Mucosa of descending colon (tissue), 3 donors: ENCODE results near the gene LRRC25. TPM values are rescaled to one million over a fixed set of nuclear protein-coding genes. Genes with fewer than 3 reads are reported as not detected.

Experiments
- ATAC-seq: fragments of 200-7000 bp; cut with Tn5 transposase; one replicate; pipeline ENCODE4 v1.9.1; 2020; ENCODE audit warnings: mild to moderate bottlenecking, moderate library complexity
- DNase-seq, 3 donors: peaks; one replicate each; pipeline ENCODE4 v3.0.0-alpha.2; 2020
- H3K36me3 ChIP-seq: fragments of 200-600 bp; one replicate; pipeline ENCODE4 v1.8.0; 2021; ENCODE audit warnings: low read depth, mild to moderate bottlenecking
- H3K4me1 ChIP-seq: fragments of 200-600 bp; one replicate; pipeline ENCODE4 v1.8.0; 2021; ENCODE audit warnings: low read depth, mild to moderate bottlenecking
- H3K4me3 ChIP-seq: fragments of 200-600 bp; one replicate; pipeline ENCODE4 v1.8.0; 2021; ENCODE audit warnings: mild to moderate bottlenecking
- H3K9me3 ChIP-seq: fragments of 200-600 bp; one replicate; pipeline ENCODE4 v1.8.0; 2021; ENCODE audit warnings: mild to moderate bottlenecking
- intact Hi-C, 2 donors: fragments of 100-400 bp; cut with DNase I in 1 of 2; cut with micrococcal nuclease in 1 of 2; formaldehyde crosslinking; loops; one replicate each; pipeline versions ENCODE4 v1.11.0 to v1.11.1; 2022; cut with DNase I, micrococcal nuclease
- total RNA-seq, 3 donors: library from RNA; stranded (reverse); fragmentation: NEBNext Ultra II Directional in 2 of 3; extraction: Animal tissue kit (Norgen Biotek cat#: 25700) in 2 of 3; gene quantifications; one replicate each; pipeline versions ENCODE4 v1.2.1 to v1.2.4, GENCODE V29; 2021 to 2023
- TF ChIP-seq, protein P1 (sequence below): fragments of 200-600 bp; IDR thresholded peaks from one replicate; pipeline ENCODE4 v1.8.0; 2022; ENCODE audit warnings: antibody characterized with exemption, mild to moderate bottlenecking
- donor health status: DM: no; HTN: no; CAD: no; lungs with moderate emphysema.
- donor health status: DM: no; HTN: no; CAD: no.
- donor health status: DM: no; HTN: yes; CAD: no.

The LRRC25 gene
- total RNA-seq, 3 donors from 2014 or later = 2.1 to 8.8 (median 5.8) TPM

DNA sequence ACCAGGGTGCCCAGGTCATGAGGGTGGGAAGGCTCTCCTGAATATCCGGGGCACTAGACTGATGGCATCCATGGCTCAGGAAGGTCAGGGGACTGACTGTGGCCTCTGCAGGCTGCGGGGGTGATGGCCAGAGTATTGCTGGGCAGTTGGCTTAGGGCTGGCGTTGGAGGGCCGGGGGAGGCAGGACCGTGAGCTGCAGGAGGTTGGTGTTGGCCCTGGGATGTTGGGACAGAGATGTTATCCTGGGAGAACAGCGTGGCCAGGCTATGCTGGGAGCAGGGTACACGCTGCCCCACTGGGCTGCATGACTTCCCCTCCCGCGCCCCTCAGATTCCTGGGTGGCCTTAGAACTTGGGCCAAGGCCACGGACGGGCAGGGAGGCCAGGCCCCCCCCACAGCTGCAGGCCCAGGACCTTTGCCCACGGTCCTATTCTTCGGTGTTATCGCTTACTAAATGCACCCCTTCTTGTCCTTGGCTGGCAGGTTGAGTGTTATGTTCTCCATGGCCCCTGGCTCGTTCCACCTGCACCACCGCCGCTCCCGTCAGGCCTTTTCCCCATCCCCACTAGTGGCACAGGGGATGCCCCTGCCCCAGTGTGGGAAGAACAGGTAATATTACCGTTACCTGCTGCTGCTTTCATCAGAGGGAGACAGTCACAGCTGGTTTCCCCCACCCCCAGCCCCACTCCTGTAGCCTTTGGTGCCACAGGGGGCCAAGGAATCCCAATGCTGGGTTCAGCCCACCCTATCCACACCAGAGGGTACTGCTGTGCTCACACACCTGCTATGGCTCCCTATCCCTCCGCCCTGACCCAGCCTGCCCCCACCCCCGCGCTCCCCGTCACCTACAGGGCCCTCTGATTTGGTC is 43.7 kb upstream of the LRRC25 start:
- H3K36me3 ChIP-seq = no peaks in the 10 kb centered on the region
- no peak for ATAC-seq
- no peak overlapping the region for H3K4me3 ChIP-seq
- H3K9me3 ChIP-seq = no peaks in the 10 kb centered on the region
- intact Hi-C loops = loop anchor here in 1 of 2 donors (10.0 kb wide), 2 partner anchors 134 to 414 kb away; partner anchors contain the start of gene UBA52
- no peak for DNase-seq
- H3K4me1 ChIP-seq = peaks cover 18% of the 10 kb centered on the region
- TF ChIP-seq, protein P1, sequence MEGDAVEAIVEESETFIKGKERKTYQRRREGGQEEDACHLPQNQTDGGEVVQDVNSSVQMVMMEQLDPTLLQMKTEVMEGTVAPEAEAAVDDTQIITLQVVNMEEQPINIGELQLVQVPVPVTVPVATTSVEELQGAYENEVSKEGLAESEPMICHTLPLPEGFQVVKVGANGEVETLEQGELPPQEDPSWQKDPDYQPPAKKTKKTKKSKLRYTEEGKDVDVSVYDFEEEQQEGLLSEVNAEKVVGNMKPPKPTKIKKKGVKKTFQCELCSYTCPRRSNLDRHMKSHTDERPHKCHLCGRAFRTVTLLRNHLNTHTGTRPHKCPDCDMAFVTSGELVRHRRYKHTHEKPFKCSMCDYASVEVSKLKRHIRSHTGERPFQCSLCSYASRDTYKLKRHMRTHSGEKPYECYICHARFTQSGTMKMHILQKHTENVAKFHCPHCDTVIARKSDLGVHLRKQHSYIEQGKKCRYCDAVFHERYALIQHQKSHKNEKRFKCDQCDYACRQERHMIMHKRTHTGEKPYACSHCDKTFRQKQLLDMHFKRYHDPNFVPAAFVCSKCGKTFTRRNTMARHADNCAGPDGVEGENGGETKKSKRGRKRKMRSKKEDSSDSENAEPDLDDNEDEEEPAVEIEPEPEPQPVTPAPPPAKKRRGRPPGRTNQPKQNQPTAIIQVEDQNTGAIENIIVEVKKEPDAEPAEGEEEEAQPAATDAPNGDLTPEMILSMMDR = no peak

DNA sequence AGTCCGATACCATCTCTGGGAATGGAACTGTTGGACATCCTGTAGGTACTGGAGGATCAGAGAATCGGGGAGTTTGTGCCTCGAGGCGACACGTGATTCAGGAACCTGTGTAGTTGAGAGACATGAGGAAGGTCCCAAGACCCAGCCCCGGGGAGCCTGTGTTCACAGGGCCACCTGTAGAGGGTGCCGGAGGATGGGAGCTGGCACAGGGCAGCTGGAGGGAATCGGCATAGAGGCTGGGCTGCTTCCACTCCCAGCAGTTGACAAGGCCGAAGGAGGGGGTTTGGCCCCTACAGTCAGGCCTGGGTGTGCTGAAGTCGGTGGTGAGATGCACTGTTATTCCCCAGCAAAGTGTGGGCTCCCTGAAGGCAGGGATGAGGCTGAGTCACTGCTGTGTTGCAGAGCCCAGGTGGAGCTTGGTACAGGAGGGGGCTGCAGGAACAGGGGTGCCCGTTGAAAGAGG is 43.0 kb upstream of the LRRC25 start:
- ATAC-seq = peak; percentile 14

DNA sequence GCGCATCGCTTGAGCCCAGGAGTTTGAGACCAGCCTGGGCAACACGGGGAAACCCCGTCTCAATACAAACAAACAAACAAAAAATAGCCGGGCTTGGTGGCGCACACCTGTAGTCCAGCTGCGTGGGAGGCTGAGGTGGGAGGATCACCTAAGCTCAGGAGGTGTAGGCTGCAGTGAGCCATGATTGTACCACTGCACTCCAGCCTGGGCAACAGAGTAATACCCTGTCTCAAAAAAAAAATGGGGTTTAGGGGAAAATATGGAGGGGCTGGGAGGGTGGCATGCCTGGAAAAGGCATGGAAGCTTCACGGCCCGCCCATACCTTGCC is 42.5 kb upstream of the LRRC25 start:
- TF ChIP-seq, protein P1 = no peak
- no peak overlapping the region for H3K4me3 ChIP-seq
- intact Hi-C loops = loop anchor here in 1 of 2 donors (10.0 kb wide), 2 partner anchors 135 to 415 kb away; partner anchors contain the start of gene UBA52
- ATAC-seq = no peak
- H3K4me1 ChIP-seq = peaks cover 18% of the 10 kb centered on the region
- no peaks in the 10 kb centered on the region for H3K36me3 ChIP-seq
- H3K9me3 ChIP-seq = no peaks in the 10 kb centered on the region
- no peak for DNase-seq

More for the DNA sequence above, 43.0 kb upstream of the LRRC25 start:
- peak in 1 of 3 donors; percentile 61 for DNase-seq
- H3K4me1 ChIP-seq = peaks cover 18% of the 10 kb centered on the region
- TF ChIP-seq, protein P1 = no peak
- intact Hi-C loops = loop anchor here in 1 of 2 donors (10.0 kb wide), 2 partner anchors 134 to 414 kb away; partner anchors contain the start of gene UBA52
- H3K4me3 ChIP-seq = no peak overlapping the region
- no peaks in the 10 kb centered on the region for H3K36me3 ChIP-seq
- H3K9me3 ChIP-seq = no peaks in the 10 kb centered on the region

DNA sequence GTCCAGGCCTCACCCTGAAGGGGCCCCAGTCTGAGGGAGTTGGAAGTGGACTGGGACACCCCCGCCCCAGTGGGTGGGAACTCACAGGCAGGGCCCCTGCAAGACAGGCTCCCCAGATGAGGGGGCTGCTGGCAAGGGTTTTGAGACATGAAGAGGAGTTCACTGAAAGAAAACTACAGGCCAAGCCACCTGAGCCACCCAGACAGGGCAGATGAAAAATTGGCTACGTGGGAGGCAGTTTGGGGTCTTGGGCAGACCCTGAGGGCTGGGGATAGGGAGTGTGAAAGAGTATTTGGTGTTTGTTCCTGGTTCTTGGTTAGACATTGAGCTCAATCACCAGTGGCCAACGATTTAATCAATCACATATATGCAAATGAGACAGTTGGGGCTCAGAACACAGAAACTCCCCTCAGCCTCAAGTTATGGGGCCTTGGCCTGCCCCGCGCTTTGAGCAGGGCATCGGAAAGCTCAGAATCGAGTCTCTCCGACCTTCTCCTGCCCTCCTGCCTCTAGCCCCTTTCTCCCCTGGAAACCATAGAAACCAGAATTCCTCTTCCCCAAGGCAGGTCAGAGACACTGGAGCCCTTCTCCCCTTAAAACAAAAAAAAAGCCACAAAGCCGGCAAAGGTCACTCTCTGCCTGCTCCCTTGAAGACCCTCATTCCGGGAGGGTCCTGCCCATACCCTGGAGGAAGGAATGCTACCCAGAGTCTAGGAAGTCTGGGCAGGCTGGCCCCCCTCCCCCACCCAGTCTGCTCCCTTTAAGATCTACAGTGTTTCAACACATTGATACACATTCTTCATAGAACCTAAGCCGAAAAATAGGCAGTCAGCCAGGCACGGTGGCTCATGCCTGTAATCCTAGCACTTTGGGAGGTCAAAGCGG is 41.8 kb upstream of the LRRC25 start:
- ATAC-seq (no peak), DNase-seq (no peak)
- no peaks in the 10 kb centered on the region for H3K9me3 ChIP-seq
- TF ChIP-seq, protein P1 = no peak
- peaks cover 18% of the 10 kb centered on the region for H3K4me1 ChIP-seq
- no peaks in the 10 kb centered on the region for H3K36me3 ChIP-seq
- intact Hi-C loops = no loop called here
- no peak overlapping the region for H3K4me3 ChIP-seq

DNA sequence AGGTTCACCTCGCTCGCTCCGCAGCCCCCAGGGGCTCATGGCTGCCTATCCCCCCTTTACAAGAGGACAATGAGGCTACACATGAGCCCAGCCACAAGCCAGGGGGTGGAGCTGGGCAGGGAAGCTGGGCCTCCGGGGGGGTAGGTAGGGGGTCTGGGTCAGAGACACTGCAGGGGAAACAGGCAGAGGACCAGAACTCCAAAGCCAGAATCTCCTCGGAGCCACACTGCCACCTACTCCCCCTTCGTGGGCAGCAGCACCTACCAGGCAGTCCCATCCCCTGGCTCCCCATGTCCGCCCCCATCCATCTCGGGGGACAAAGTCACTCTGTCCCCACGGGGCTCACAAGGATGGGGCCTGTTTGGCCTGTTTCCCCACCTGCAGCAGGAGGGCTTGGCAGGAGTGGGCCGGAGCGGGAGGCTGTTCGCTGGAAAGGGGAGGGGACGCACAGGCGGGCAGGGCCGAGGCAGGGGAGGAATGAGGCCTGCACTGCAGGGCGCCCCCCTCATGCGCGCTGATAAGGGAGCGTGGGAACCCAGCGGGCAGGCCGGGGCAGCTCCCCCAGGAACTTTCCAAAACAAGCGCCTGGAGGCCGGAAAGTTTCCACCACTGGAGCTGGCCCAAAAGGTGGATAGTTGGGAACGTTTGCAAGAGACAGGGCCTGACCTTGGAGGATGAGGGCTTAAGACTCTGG is 41.1 kb upstream of the LRRC25 start:
- Histone ChIP-seq H3K4me1 (peaks cover 18% of the 10 kb centered on the region), H3K36me3 (no peaks in the 10 kb centered on the region), H3K4me3 (no peak overlapping the region), H3K9me3 (no peaks in the 10 kb centered on the region)
- TF ChIP-seq, protein P1 = no peak
- intact Hi-C loops = no loop called here
- DNase-seq = peak in 1 of 3 donors; percentile 50
- no peak for ATAC-seq
